ENCODE measurements around the gene CSE1L. TPM values are rescaled to one million over a fixed set of nuclear protein-coding genes. Genes with fewer than 3 reads are reported as not detected.
"Not testable (repeated sequence)": the region's sequence is repeated elsewhere in the genome, so short reads cannot be mapped to it uniquely, and the experiment has no call there.

Gene CSE1L
- total RNA-seq (2014; rRNA removed; shearing (Covaris generic)): 119 and 166 TPM in 2 replicates

- DNase-seq (ENCODE audit: low spot score): peak; percentile 90
Observed at GRCh38 chr20:49046087-49046900, at the start of gene CSE1L. CSE1L (plus strand) TSS chr20:49046312; CDS start chr20:49058464, 12,152 bp downstream.

GRCh38 chr20:48999890-49000870, 45.9 kb upstream of the CSE1L start:
- DNase-seq (ENCODE audit: low spot score): no peak

GRCh38 chr20:49001741-49002140, 44.4 kb upstream of the CSE1L start:
- no peak for DNase-seq (ENCODE audit: low spot score)

- DNase-seq (ENCODE audit: low spot score): no peak
Observed at GRCh38 chr20:49006446-49006980, 39.6 kb upstream of the CSE1L start.

GRCh38 chr20:49009899-49010631, 36.0 kb upstream of the CSE1L start:
- DNase-seq (ENCODE audit: low spot score): no peak

GRCh38 chr20:49024220-49024619, 21.9 kb upstream of the CSE1L start:
- no peak for DNase-seq (ENCODE audit: low spot score)

GRCh38 chr20:49028177-49028576, 17.9 kb upstream of the CSE1L start:
- not testable (repeated sequence) for DNase-seq (ENCODE audit: low spot score)

- DNase-seq (ENCODE audit: low spot score): no peak
Observed at GRCh38 chr20:49028684-49029083, 17.4 kb upstream of the CSE1L start.

- DNase-seq (ENCODE audit: low spot score): no peak
Observed at GRCh38 chr20:49029203-49029602, 16.9 kb upstream of the CSE1L start.

GRCh38 chr20:49030954-49031619, 15.0 kb upstream of the CSE1L start:
- DNase-seq (ENCODE audit: low spot score): no peak

GRCh38 chr20:49032455-49032854, 13.7 kb upstream of the CSE1L start:
- DNase-seq (ENCODE audit: low spot score): no peak

- no peak for DNase-seq (ENCODE audit: low spot score)
Observed at GRCh38 chr20:49034070-49034732, 11.9 kb upstream of the CSE1L start.

GRCh38 chr20:49037962-49038387, 8.1 kb upstream of the CSE1L start:
- DNase-seq (ENCODE audit: low spot score): peak; percentile 21

GRCh38 chr20:49039854-49040253, 6.3 kb upstream of the CSE1L start:
- no peak for DNase-seq (ENCODE audit: low spot score)

GRCh38 chr20:49043000-49043399, 3.1 kb upstream of the CSE1L start:
- DNase-seq (ENCODE audit: low spot score): no peak

GRCh38 chr20:49045440-49046086, 549 bp upstream of the CSE1L start:
- no peak for DNase-seq (ENCODE audit: low spot score)

GRCh38 chr20:49052334-49052733, 6.2 kb downstream of the CSE1L start:
- DNase-seq (ENCODE audit: low spot score): no peak

- DNase-seq (ENCODE audit: low spot score): no peak
Observed at GRCh38 chr20:49054056-49054643, 8.0 kb downstream of the CSE1L start.

GRCh38 chr20:49063279-49063678, 17.2 kb downstream of the CSE1L start:
- no peak for DNase-seq (ENCODE audit: low spot score)

Data from H4 (cell line).